Adipocyte (in vitro differentiated cells): Measurements from ENCODE around the gene GATA3.

Source experiments
- DNase-seq: peaks from one replicate; pipeline ENCODE4 v3.0.0-alpha.2; 2015; ENCODE audit warnings: low read depth
- H3K27me3 ChIP-seq: replicated peaks from 2 replicates; pipeline ENCODE4 v1.7.0; 2013; ENCODE audit warnings: mild to moderate bottlenecking, low read length, moderate library complexity; ENCODE audit not compliant: control insufficient read depth, insufficient read depth
- H3K36me3 ChIP-seq: 2 replicates; pipeline ENCODE4 v1.7.0; 2013; ENCODE audit warnings: low read length, mild to moderate bottlenecking, moderate library complexity; ENCODE audit not compliant: control insufficient read depth, insufficient read depth, severe bottlenecking
- H3K4me1 ChIP-seq: 2 replicates; pipeline ENCODE4 v1.7.0; 2013; ENCODE audit warnings: mild to moderate bottlenecking, low read length, moderate library complexity; ENCODE audit not compliant: control insufficient read depth, insufficient read depth
- H3K4me3 ChIP-seq: 2 replicates; pipeline ENCODE4 v1.7.0; 2013; ENCODE audit warnings: mild to moderate bottlenecking, low read length, moderate library complexity
- H3K9ac ChIP-seq: 2 replicates; pipeline ENCODE4 v1.7.0; 2013; ENCODE audit warnings: mild to moderate bottlenecking, low read length, moderate library complexity
- H3K9me3 ChIP-seq: 2 replicates; pipeline ENCODE4 v1.7.0; 2013; ENCODE audit warnings: mild to moderate bottlenecking, low read length, moderate library complexity; ENCODE audit not compliant: control insufficient read depth

Gene GATA3

DNA sequence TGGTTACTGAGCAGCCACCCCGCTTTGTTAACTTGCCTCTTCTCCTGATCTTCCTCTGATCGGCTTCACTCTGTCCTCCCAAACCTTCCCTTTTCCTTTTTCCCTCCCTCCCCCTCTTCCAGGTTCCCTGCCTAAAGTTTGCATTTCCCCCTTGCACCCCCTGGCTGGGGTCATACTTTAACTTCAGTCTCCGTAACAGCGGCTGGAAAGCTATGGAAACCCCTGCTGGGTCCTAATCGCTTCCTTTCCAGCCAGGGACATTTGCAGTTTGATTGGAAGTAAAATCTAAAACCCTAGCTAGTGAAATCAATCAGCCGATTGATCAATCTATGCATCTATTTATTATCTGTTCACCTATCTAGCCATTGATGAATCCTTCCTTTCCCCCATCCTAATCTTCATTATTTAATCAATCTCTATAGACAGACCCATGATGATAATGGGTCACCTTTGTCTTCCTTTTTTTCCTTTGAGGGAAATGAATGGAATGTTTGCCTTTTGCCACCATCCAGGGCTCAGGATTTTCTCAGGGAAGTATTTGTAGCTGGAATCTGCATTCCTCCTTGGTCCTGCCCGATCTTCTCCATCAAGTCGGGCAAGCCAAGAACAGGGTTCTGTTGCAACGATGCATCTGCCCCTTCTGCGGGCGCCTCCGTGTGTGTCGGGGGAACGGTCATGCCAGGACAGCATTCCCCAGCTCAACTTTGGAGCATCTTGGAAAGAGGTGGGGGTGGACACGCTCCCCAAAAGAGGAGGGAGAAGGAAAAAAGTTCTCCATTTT is 8.8 kb downstream of the GATA3 start:
- H3K4me3 ChIP-seq = no peak overlapping the region

GRCh38 chr10:8063935-8064334 is 9.4 kb downstream of the GATA3 start:
- no peaks in the 10 kb centered on the region for H3K36me3 ChIP-seq
- H3K4me1 ChIP-seq = no peaks in the 10 kb centered on the region
- no peak for DNase-seq
- H3K4me3 ChIP-seq = no peak overlapping the region
- peaks cover 66% of the 10 kb centered on the region for H3K27me3 ChIP-seq
- H3K9ac ChIP-seq = no peak overlapping the region
- no peaks in the 10 kb centered on the region for H3K9me3 ChIP-seq

More for the DNA sequence above, 8.8 kb downstream of the GATA3 start:
- H3K9ac ChIP-seq = no peak overlapping the region
- H3K27me3 ChIP-seq = peaks cover 68% of the 10 kb centered on the region
- H3K4me1 ChIP-seq = no peaks in the 10 kb centered on the region
- no peaks in the 10 kb centered on the region for H3K36me3 ChIP-seq
- no peak for DNase-seq
- no peaks in the 10 kb centered on the region for H3K9me3 ChIP-seq

DNA sequence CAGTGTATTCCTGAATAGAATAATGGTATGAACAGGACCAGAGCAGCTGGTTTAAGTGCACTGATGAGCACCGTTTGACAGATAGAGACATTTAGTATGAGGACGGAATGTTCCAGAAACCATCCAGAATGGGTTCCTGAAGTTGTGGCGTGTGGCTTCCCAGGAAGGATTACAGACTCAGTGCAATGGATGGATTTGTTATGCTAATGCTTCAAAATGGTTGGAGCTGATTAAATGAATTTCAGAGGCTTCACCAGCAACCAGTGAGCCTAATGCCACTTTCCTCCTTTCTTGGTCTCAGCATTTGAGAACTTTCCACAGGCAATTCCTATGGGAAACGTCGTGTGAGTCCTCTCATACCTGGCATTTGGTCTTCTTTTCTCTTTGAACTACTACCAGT is 9.9 kb downstream of the GATA3 start:
- no peak overlapping the region for H3K9ac ChIP-seq
- DNase-seq = no peak
- no peaks in the 10 kb centered on the region for H3K36me3 ChIP-seq
- no peaks in the 10 kb centered on the region for H3K4me1 ChIP-seq
- H3K4me3 ChIP-seq = no peak overlapping the region
- H3K27me3 ChIP-seq = peaks cover 61% of the 10 kb centered on the region
- H3K9me3 ChIP-seq = no peaks in the 10 kb centered on the region

GRCh38 chr10:8065651-8066050 is 11.2 kb downstream of the GATA3 start:
- Histone ChIP-seq H3K9ac (no peak overlapping the region), H3K9me3 (no peaks in the 10 kb centered on the region), H3K4me1 (no peaks in the 10 kb centered on the region), H3K36me3 (no peaks in the 10 kb centered on the region), H3K27me3 (peaks cover 51% of the 10 kb centered on the region), H3K4me3 (no peak overlapping the region)
- no peak for DNase-seq

- DNase-seq = no peak
- Histone ChIP-seq H3K36me3 (no peaks in the 10 kb centered on the region), H3K27me3 (peaks cover 48% of the 10 kb centered on the region), H3K4me1 (no peaks in the 10 kb centered on the region), H3K9ac (no peak overlapping the region), H3K9me3 (no peaks in the 10 kb centered on the region), H3K4me3 (no peak overlapping the region)
Observed at GRCh38 chr10:8066124-8066523, 11.6 kb downstream of the GATA3 start.

- no peak overlapping the region for H3K9ac ChIP-seq
- no peaks in the 10 kb centered on the region for H3K4me1 ChIP-seq
- H3K9me3 ChIP-seq = no peaks in the 10 kb centered on the region
- peaks cover 41% of the 10 kb centered on the region for H3K27me3 ChIP-seq
- H3K36me3 ChIP-seq = no peaks in the 10 kb centered on the region
- no peak for DNase-seq
- no peak overlapping the region for H3K4me3 ChIP-seq
Observed at GRCh38 chr10:8066797-8067196, 12.3 kb downstream of the GATA3 start.

DNA sequence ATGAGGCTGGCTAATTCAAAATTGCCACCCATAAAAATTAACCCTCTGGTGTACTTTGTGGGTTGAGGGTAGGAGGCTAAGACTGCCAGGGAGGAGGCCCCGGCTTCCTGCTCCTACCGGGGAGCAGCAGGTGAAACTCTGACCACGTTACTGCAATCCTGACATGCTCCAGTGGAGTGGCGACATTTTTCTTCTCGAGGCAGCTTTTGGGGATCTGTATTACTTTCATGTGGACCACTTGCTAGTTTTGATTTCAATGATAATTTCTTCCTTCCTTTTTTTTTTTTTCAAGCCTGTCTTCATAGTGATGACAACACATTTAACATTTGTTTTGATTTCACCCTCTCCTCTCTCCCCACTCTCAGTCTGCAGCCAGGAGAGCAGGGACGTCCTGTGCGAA is 14.6 kb downstream of the GATA3 start:
- Histone ChIP-seq H3K4me1 (no peaks in the 10 kb centered on the region), H3K4me3 (no peak overlapping the region), H3K9ac (no peak overlapping the region), H3K36me3 (no peaks in the 10 kb centered on the region), H3K27me3 (peaks cover 26% of the 10 kb centered on the region), H3K9me3 (no peaks in the 10 kb centered on the region)
- DNase-seq = no peak

- no peaks in the 10 kb centered on the region for H3K36me3 ChIP-seq
- peaks cover 23% of the 10 kb centered on the region for H3K27me3 ChIP-seq
- no peak overlapping the region for H3K4me3 ChIP-seq
- DNase-seq = peak; percentile 44
- H3K9me3 ChIP-seq = no peaks in the 10 kb centered on the region
- H3K9ac ChIP-seq = no peak overlapping the region
- H3K4me1 ChIP-seq = no peaks in the 10 kb centered on the region
Observed at GRCh38 chr10:8069627-8070026, 15.1 kb downstream of the GATA3 start.

DNA sequence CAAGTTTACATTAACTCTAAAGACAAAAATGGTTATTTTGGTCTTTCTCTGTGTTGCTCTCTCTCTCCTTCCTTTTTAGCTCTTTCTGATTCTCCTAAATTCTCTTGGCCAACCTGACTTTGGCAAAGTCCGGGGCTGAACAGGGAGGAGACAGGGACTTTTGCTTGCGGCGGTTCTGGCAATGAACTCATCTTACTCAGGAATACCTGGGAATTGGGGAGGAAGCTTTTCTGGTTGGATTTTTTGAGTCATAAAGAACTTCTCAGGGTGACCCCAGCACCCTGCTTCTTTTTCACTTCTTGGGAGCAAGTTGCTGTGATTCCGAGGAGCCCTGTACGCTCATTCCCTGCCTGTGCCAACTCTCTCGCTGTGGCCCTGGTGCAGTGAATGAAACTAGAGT is 16.0 kb downstream of the GATA3 start:
- H3K9ac ChIP-seq = no peak overlapping the region
- no peaks in the 10 kb centered on the region for H3K36me3 ChIP-seq
- no peak for DNase-seq
- peaks cover under 1% of the 10 kb centered on the region for H3K4me1 ChIP-seq
- no peaks in the 10 kb centered on the region for H3K9me3 ChIP-seq
- H3K4me3 ChIP-seq = no peak overlapping the region
- H3K27me3 ChIP-seq = peaks cover 22% of the 10 kb centered on the region

GRCh38 chr10:8071006-8071405 is 16.5 kb downstream of the GATA3 start:
- DNase-seq = no peak
- no peaks in the 10 kb centered on the region for H3K36me3 ChIP-seq
- H3K9ac ChIP-seq = no peak overlapping the region
- no peak overlapping the region for H3K4me3 ChIP-seq
- no peaks in the 10 kb centered on the region for H3K9me3 ChIP-seq
- H3K4me1 ChIP-seq = peaks cover 4% of the 10 kb centered on the region
- peaks cover 23% of the 10 kb centered on the region for H3K27me3 ChIP-seq

DNA sequence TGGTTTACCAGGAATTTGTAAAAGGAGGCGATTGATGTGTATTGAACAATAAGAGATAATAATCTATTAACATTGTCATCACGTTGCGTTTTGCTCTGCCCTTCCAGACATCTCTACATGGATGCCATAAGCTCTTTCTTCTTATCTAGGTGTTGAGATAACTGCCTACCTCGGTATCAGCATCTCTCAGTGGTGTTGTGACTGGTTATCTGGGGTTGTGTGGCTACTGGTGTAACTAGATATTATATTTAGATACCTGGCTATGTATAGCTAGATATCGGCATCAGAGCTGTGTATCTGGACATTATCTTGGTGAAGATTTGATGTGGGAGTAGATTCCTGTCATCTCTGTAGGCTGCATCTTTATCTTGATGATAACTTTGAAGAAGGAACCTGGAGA is 17.2 kb downstream of the GATA3 start:
- Histone ChIP-seq H3K36me3 (no peaks in the 10 kb centered on the region), H3K27me3 (peaks cover 23% of the 10 kb centered on the region), H3K9ac (no peak overlapping the region), H3K9me3 (no peaks in the 10 kb centered on the region), H3K4me1 (peaks cover 4% of the 10 kb centered on the region), H3K4me3 (no peak overlapping the region)
- no peak for DNase-seq

DNA sequence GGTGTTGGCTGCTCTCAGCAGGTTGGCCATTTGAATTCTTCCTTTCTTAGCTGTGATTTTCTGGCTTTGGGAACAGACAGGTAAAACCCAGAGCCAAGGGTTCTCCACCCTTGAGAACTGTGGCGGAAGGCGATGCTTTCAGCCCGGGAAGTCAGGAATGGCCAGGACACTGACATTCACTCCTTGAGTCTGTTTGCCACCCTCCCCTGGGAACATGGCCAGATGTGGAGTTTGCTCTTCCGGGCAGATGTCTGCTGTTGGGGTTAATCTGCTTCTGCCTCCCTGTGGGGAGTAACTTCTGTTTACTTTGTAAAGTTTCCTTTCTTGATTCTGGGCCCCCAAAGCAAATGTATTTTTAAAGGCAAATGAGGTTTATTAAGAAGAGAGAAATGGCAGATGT is 17.7 kb downstream of the GATA3 start:
- Histone ChIP-seq H3K27me3 (peaks cover 20% of the 10 kb centered on the region), H3K4me1 (peaks cover 4% of the 10 kb centered on the region), H3K9ac (no peak overlapping the region), H3K4me3 (no peak overlapping the region), H3K36me3 (no peaks in the 10 kb centered on the region), H3K9me3 (no peaks in the 10 kb centered on the region)
- no peak for DNase-seq
